HCT116 (cell line): ENCODE results near the gene BSN. TPM values are rescaled to one million over a fixed set of nuclear protein-coding genes. Genes with fewer than 3 reads are reported as not detected.

Experiments used
- ATAC-seq: fragments of 200-7000 bp; cut with Tn5 transposase; 2 replicates; pipeline ENCODE4 v1.9.1; 2020; ENCODE audit warnings: mild to moderate bottlenecking, moderate library complexity
- BruUV-seq: library from RNA; stranded (reverse); fragments of 400-500 nt; replicated peaks from 2 replicates; lab custom pipeline; 2021; lab: Mats Ljungman, UMichigan
- CTCF ChIA-PET: fragments of 300-600 bp; sonication (Branson Sonifier 250); formaldehyde crosslinking; loops from one replicate; lab custom pipeline; 2021; ENCODE audit warnings: antibody characterized with exemption; lab: Charles Lee
- POLR2A ChIA-PET: fragments of 300-600, 350-600 bp; sonication (Branson Sonifier 250); formaldehyde crosslinking; loops from one replicate; lab custom pipeline; 2021; ENCODE audit warnings: antibody characterized with exemption; lab: Charles Lee
- RAD21 ChIA-PET, 2 experiments: fragments of 300-600 bp; sonication (Branson Sonifier 250); formaldehyde crosslinking; loops; one replicate each; lab custom pipeline; 2023; ENCODE audit warnings: low total read pairs in 2 of 2; ENCODE audit not compliant: uncharacterized antibody in 2 of 2, unreplicated experiment in 2 of 2, low non-redundant PET in 1 of 2; lab: Charles Lee
- DNase-seq: peaks from one replicate; pipeline ENCODE4 v3.0.0-alpha.2; 2010; ENCODE audit warnings: low read depth, low spot score
- H2AFZ ChIP-seq: fragments of 200-600 bp; shearing (Covaris generic), sonication (generic); 2 replicates; pipeline ENCODE4 v1.6.1; 2017; ENCODE audit warnings: low read depth, mixed run types, mixed read lengths, antibody characterized with exemption, low read length; ENCODE audit not compliant: poor library complexity, severe bottlenecking
- H3K27ac ChIP-seq: 2 replicates; pipeline ENCODE4 v1.5.1; 2012; ENCODE audit warnings: low read depth, low read length
- H3K27me3 ChIP-seq: fragments of 200-600 bp; sonication (generic); 2 replicates; pipeline ENCODE4 v1.6.1; 2016; ENCODE audit warnings: mixed run types, low read length, mixed read lengths; ENCODE audit not compliant: insufficient read depth
- H3K36me3 ChIP-seq, 2 experiments: fragments of 200-500 bp in 1 of 2; fragments of 200-600 bp in 1 of 2; sonication (Bioruptor generic) in 1 of 2; sonication (generic) in 1 of 2; 2 replicates each; pipeline versions ENCODE4 v1.5.1 to v1.6.1; 2014 to 2016; ENCODE audit warnings: low read length in 2 of 2, inconsistent platforms in 1 of 2, mixed read lengths in 1 of 2, mixed run types in 1 of 2; ENCODE audit not compliant: insufficient read depth in 2 of 2, control insufficient read depth in 1 of 2
- H3K4me1 ChIP-seq, 2 experiments: fragments of 200-600 bp in 1 of 2; sonication (generic) in 1 of 2; 2 replicates each; pipeline versions ENCODE4 v1.5.1 to v1.6.1; 2012 to 2017; ENCODE audit warnings: low read length in 2 of 2, inconsistent platforms in 1 of 2, mild to moderate bottlenecking in 1 of 2, mixed read lengths in 1 of 2, mixed run types in 1 of 2, moderate library complexity in 1 of 2; ENCODE audit not compliant: insufficient read depth in 2 of 2, control insufficient read depth in 1 of 2
- H3K4me2 ChIP-seq: fragments of 200-600 bp; sonication (generic); 2 replicates; pipeline ENCODE4 v1.6.1; 2017; ENCODE audit warnings: mixed run types, low read length, mixed read lengths
- H3K4me3 ChIP-seq, 2 experiments: fragments of 200-600 bp in 1 of 2; sonication (generic) in 1 of 2; replicated peaks in 1 of 2; 2 replicates each; pipeline ENCODE4 v1.5.1; 2011 to 2016; ENCODE audit warnings: low read length in 2 of 2, control low read depth in 1 of 2, low read depth in 1 of 2, mild to moderate bottlenecking in 1 of 2, mixed read lengths in 1 of 2, mixed run types in 1 of 2
- H3K79me2 ChIP-seq: fragments of 200-600 bp; sonication (generic); 2 replicates; pipeline ENCODE4 v1.6.1; 2017; ENCODE audit warnings: mild to moderate bottlenecking, mixed run types, low read length, moderate library complexity, mixed read lengths; ENCODE audit not compliant: insufficient read depth
- H3K9ac ChIP-seq: fragments of 200-600 bp; sonication (generic); 2 replicates; pipeline ENCODE4 v1.6.1; 2016; ENCODE audit warnings: low read length, mixed read lengths
- H3K9me2 ChIP-seq: fragments of 200-600 bp; sonication (generic), shearing (Covaris generic); 2 replicates; pipeline ENCODE4 v1.6.1; 2017; ENCODE audit warnings: mixed run types, mild to moderate bottlenecking, moderate library complexity; ENCODE audit not compliant: insufficient read depth
- H3K9me3 ChIP-seq, 2 experiments: fragments of 200-500 bp in 1 of 2; fragments of 200-600 bp in 1 of 2; sonication (Bioruptor generic) in 1 of 2; sonication (generic) in 1 of 2; 2 replicates each; pipeline ENCODE4 v1.6.1; 2014 to 2017; ENCODE audit warnings: low read length in 2 of 2, mixed read lengths in 2 of 2, inconsistent platforms in 1 of 2, low read depth in 1 of 2, mild to moderate bottlenecking in 1 of 2, mixed run types in 1 of 2, moderate library complexity in 1 of 2; ENCODE audit not compliant: control insufficient read depth in 1 of 2, insufficient read depth in 1 of 2
- H4K20me1 ChIP-seq: fragments of 200-600 bp; sonication (generic), shearing (Covaris generic); 2 replicates; pipeline ENCODE4 v1.6.1; 2017; ENCODE audit warnings: mixed run types, mild to moderate bottlenecking, moderate library complexity; ENCODE audit not compliant: insufficient read depth
- ATF3 ChIP-seq: IDR thresholded peaks from 2 replicates; pipeline ENCODE4 v1.6.1; 2012
- CBX3 ChIP-seq: IDR thresholded peaks from 2 replicates; pipeline ENCODE4 v1.6.1; 2012; ENCODE audit warnings: low read depth
- CEBPB ChIP-seq: IDR thresholded peaks from 2 replicates; pipeline ENCODE4 v1.6.1; 2012; ENCODE audit warnings: low read depth
- EZH2 ChIP-seq: fragments of 200-600 bp; sonication (generic); IDR thresholded peaks from 2 replicates; pipeline ENCODE4 v1.6.1; 2017; ENCODE audit warnings: antibody characterized with exemption, mixed run types
- REST ChIP-seq: IDR thresholded peaks from 2 replicates; pipeline ENCODE4 v1.6.1; 2012; ENCODE audit warnings: low read depth
- YY1 ChIP-seq: IDR thresholded peaks from 2 replicates; pipeline ENCODE4 v1.6.1; 2011; ENCODE audit warnings: low read length, low read depth, moderate library complexity, mild to moderate bottlenecking; ENCODE audit not compliant: insufficient replicate concordance; ENCODE audit errors: extremely low read depth
- intact Hi-C: fragments of 100-400 bp; cut with micrococcal nuclease; formaldehyde crosslinking; loops from 2 replicates; pipeline ENCODE4 v1.10.0; 2022
- total RNA-seq: library from RNA; stranded (reverse); gene quantifications from one replicate; pipeline ENCODE4 v1.2.1, GENCODE V29; 2021; ENCODE audit not compliant: unreplicated experiment

The BSN gene
- total RNA-seq, 1 experiment from 2014 or later, result 1.5 TPM

- no TSS peak for BruUV-seq
- TF ChIP-seq YY1, result no peak
- no peak for TF ChIP-seq EZH2
- no peak for TF ChIP-seq CEBPB
- no peak for TF ChIP-seq CBX3
- no peak for TF ChIP-seq REST
- TF ChIP-seq ATF3, result no peak
- Histone ChIP-seq H3K9me2 (no peaks in the 10 kb centered on the region), H3K9ac (no peak overlapping the region), H3K9me3 (no peaks in the 10 kb centered on the region), H3K4me1 (peaks cover 4 to 17% of the 10 kb centered on the region in 2 experiments; a peak in 2 of 4 replicates), H3K4me3 (no peak overlapping the region), H3K27me3 (no peaks in the 10 kb centered on the region), H2AFZ (no peak overlapping the region), H4K20me1 (no peaks in the 10 kb centered on the region), H3K27ac (no peak overlapping the region), H3K4me2 (0 out of 2 replicates have a peak overlapping the region, but pooled peaks have one; percentile 13), H3K36me3 (no peaks in the 10 kb centered on the region), H3K79me2 (no peaks in the 10 kb centered on the region)
- ATAC-seq (no peak), DNase-seq (no peak)
- ChIA-PET POLR2A (no interaction called here), RAD21 (no interaction called here), CTCF (no interaction called here)
- intact Hi-C loops, result no loop called here
These were observed 93.5 kb downstream of the BSN start for GRCh38 chr3:49647741-49648140.
